Activated T-cell treated with anti-CD3 and anti-CD28 coated beads, Interleukin-2, amount 50 U/mL, for 72 hours (primary cell): ENCODE results near the gene PISD. TPM values are rescaled to one million over a fixed set of nuclear protein-coding genes. Genes with fewer than 3 reads are reported as not detected.
A peak's percentile ranks its signal among the peaks of the same experiment; 100 is the strongest.
"Not testable (repeated sequence)": the region's sequence is repeated elsewhere in the genome, so short reads cannot be mapped to it uniquely, and the experiment has no call there.

Experiments
- ATAC-seq, 2 donors: fragments of 150-1000 bp; cut with Tn5 transposase; replicated peaks in 1 of 2; 2 replicates each; pipeline ENCODE4 v1.10.0; 2021; ENCODE audit warnings: moderate library complexity in 2 of 2, mild to moderate bottlenecking in 1 of 2
- DNase-seq, 2 donors: peaks; one replicate each; pipeline ENCODE4 v3.0.0; 2021 to 2022; ENCODE audit warnings: mixed read lengths in 1 of 2
- H3K27ac Mint-ChIP-seq: one replicate; pipeline ENCODE4 v1.8.0; 2022; ENCODE audit warnings: mild to moderate bottlenecking, moderate library complexity, mixed read lengths
- H3K27me3 Mint-ChIP-seq: one replicate; pipeline ENCODE4 v1.8.0; 2022; ENCODE audit warnings: low read depth, mixed read lengths
- H3K36me3 Mint-ChIP-seq, 2 donors: one replicate each; pipeline ENCODE4 v1.8.0; 2022; ENCODE audit warnings: mixed read lengths in 2 of 2, mild to moderate bottlenecking in 1 of 2; ENCODE audit not compliant: insufficient read depth in 2 of 2
- H3K4me1 Mint-ChIP-seq: one replicate; pipeline ENCODE4 v1.8.0; 2022; ENCODE audit warnings: low read depth, mixed read lengths
- H3K4me3 Mint-ChIP-seq, 2 donors: one replicate each; pipeline ENCODE4 v1.8.0; 2022; ENCODE audit warnings: mild to moderate bottlenecking in 2 of 2, mixed read lengths in 2 of 2, moderate library complexity in 2 of 2
- H3K9me3 Mint-ChIP-seq, 2 donors: one replicate each; pipeline ENCODE4 v1.8.0; 2022; ENCODE audit warnings: mixed read lengths in 2 of 2
- total RNA-seq, 2 donors: library from RNA; stranded (reverse); gene quantifications; one replicate each; pipeline ENCODE4 v1.2.3, GENCODE V29; 2022

The PISD gene
- 10 to 100 TPM; 38.0 to 38.5 TPM for total RNA-seq

- ATAC-seq, result peak; percentile 85 to 86
- Mint-ChIP-seq H3K27ac (peak within 1 kb of the TSS; percentile 95), H3K9me3 (no peaks in the 10 kb centered on the region), H3K4me3 (peak within 1 kb of the TSS; percentile 94 to 95), H3K36me3 (peaks cover 1 to 5% of the 10 kb centered on the region in 2 donors), H3K4me1 (peaks cover 48% of the 10 kb centered on the region), H3K27me3 (no peaks in the 10 kb centered on the region)
- peak; percentile 97 for DNase-seq
Observed at GRCh38 chr22:31661851-31662667, at the start of gene PISD. Gene PISD (minus strand): TSS chr22:31662215. CDS start chr22:31662208, 7 bp downstream.

- not testable (repeated sequence) for H3K4me3 Mint-ChIP-seq, H3K27ac Mint-ChIP-seq, H3K27me3 Mint-ChIP-seq, H3K9me3 Mint-ChIP-seq, ATAC-seq, DNase-seq, H3K4me1 Mint-ChIP-seq
- peaks cover 3 to 17% of the 10 kb centered on the region in 2 donors for H3K36me3 Mint-ChIP-seq
Observed at GRCh38 chr22:31711226-31711625, 49.2 kb upstream of the PISD start.

GRCh38 chr22:31707519-31707918 lies 45.5 kb upstream of the PISD start:
- no peaks in the 10 kb centered on the region for H3K4me1 Mint-ChIP-seq
- H3K9me3 Mint-ChIP-seq, result no peaks in the 10 kb centered on the region
- no peak overlapping the region for H3K4me3 Mint-ChIP-seq
- H3K27me3 Mint-ChIP-seq, result no peaks in the 10 kb centered on the region
- no peak overlapping the region for H3K27ac Mint-ChIP-seq
- H3K36me3 Mint-ChIP-seq, result peaks cover 0 to 21% of the 10 kb centered on the region in 2 donors
- DNase-seq (no peak), ATAC-seq (no peak)

GRCh38 chr22:31695423-31695822 lies 33.4 kb upstream of the PISD start:
- peaks cover 24% of the 10 kb centered on the region for H3K4me1 Mint-ChIP-seq
- H3K36me3 Mint-ChIP-seq, result peaks cover 4 to 12% of the 10 kb centered on the region in 2 donors
- no peak for ATAC-seq
- H3K4me3 Mint-ChIP-seq, result no peak overlapping the region
- no peaks in the 10 kb centered on the region for H3K9me3 Mint-ChIP-seq
- no peaks in the 10 kb centered on the region for H3K27me3 Mint-ChIP-seq
- no peak overlapping the region for H3K27ac Mint-ChIP-seq
- DNase-seq, result no peak

- H3K4me3 Mint-ChIP-seq, DNase-seq, H3K27me3 Mint-ChIP-seq, H3K9me3 Mint-ChIP-seq, H3K36me3 Mint-ChIP-seq, H3K27ac Mint-ChIP-seq, ATAC-seq: not testable (repeated sequence)
- peaks cover 29% of the 10 kb centered on the region for H3K4me1 Mint-ChIP-seq
Observed at GRCh38 chr22:31694046-31694445, 32.0 kb upstream of the PISD start.

- Mint-ChIP-seq H3K27ac (peak overlapping the region; percentile 85), H3K27me3 (no peaks in the 10 kb centered on the region), H3K4me1 (peaks cover 29% of the 10 kb centered on the region), H3K9me3 (no peaks in the 10 kb centered on the region), H3K36me3 (peaks cover 5 to 16% of the 10 kb centered on the region in 2 donors), H3K4me3 (peak overlapping the region; percentile 29 to 75)
- DNase-seq (peak; percentile 16 to 34), ATAC-seq (peak; percentile 90 to 93)
Observed at GRCh38 chr22:31692186-31692886, 30.3 kb upstream of the PISD start.

- Mint-ChIP-seq H3K36me3 (peaks cover 5 to 12% of the 10 kb centered on the region in 2 donors), H3K4me1 (peaks cover 29% of the 10 kb centered on the region), H3K4me3 (no peak overlapping the region), H3K9me3 (no peaks in the 10 kb centered on the region), H3K27me3 (no peaks in the 10 kb centered on the region), H3K27ac (no peak overlapping the region)
- DNase-seq (no peak), ATAC-seq (peak in 1 of 2 donors; percentile 49)
Observed at GRCh38 chr22:31691408-31691807, 29.4 kb upstream of the PISD start.

- ATAC-seq (no peak), DNase-seq (no peak)
- Mint-ChIP-seq H3K4me1 (no peaks in the 10 kb centered on the region), H3K27ac (no peak overlapping the region), H3K27me3 (no peaks in the 10 kb centered on the region), H3K4me3 (no peak overlapping the region), H3K9me3 (no peaks in the 10 kb centered on the region), H3K36me3 (peaks cover 8 to 12% of the 10 kb centered on the region in 2 donors)
Observed at GRCh38 chr22:31683181-31684105, 21.4 kb upstream of the PISD start.

GRCh38 chr22:31682751-31683150 lies 20.7 kb upstream of the PISD start:
- Mint-ChIP-seq H3K27ac (no peak overlapping the region), H3K4me1 (no peaks in the 10 kb centered on the region), H3K9me3 (no peaks in the 10 kb centered on the region), H3K36me3 (peaks cover 7% of the 10 kb centered on the region in 2 donors), H3K4me3 (no peak overlapping the region), H3K27me3 (no peaks in the 10 kb centered on the region)
- ATAC-seq (no peak), DNase-seq (no peak)

GRCh38 chr22:31681349-31682345 lies 19.6 kb upstream of the PISD start:
- Mint-ChIP-seq H3K4me1 (peaks cover 6% of the 10 kb centered on the region), H3K4me3 (no peak overlapping the region), H3K27me3 (no peaks in the 10 kb centered on the region), H3K36me3 (peaks cover 7% of the 10 kb centered on the region in 2 donors), H3K9me3 (no peaks in the 10 kb centered on the region), H3K27ac (no peak overlapping the region)
- ATAC-seq (no peak), DNase-seq (no peak)

- Mint-ChIP-seq H3K27me3 (no peaks in the 10 kb centered on the region), H3K27ac (no peak overlapping the region), H3K9me3 (no peaks in the 10 kb centered on the region), H3K36me3 (peaks cover 6 to 7% of the 10 kb centered on the region in 2 donors), H3K4me3 (no peak overlapping the region), H3K4me1 (peaks cover 13% of the 10 kb centered on the region)
- DNase-seq, result no peak
- ATAC-seq, result no peak
Observed at GRCh38 chr22:31680861-31681341, 18.9 kb upstream of the PISD start.

- Mint-ChIP-seq H3K27me3 (no peaks in the 10 kb centered on the region), H3K36me3 (no peaks in the 10 kb centered on the region), H3K4me1 (peaks cover 13% of the 10 kb centered on the region), H3K4me3 (no peak overlapping the region), H3K9me3 (no peaks in the 10 kb centered on the region), H3K27ac (no peak overlapping the region)
- no peak for ATAC-seq
- DNase-seq, result no peak
Observed at GRCh38 chr22:31678748-31679147, 16.7 kb upstream of the PISD start.
